Choroid plexus epithelial cell (primary cell): ENCODE data around the gene GNG5.

Source experiments
- DNase-seq: peaks from one replicate; pipeline ENCODE4 v3.0.0-alpha.2; 2010; ENCODE audit warnings: low read depth
- H3K4me3 ChIP-seq: 2 replicates; pipeline ENCODE4 v1.5.1; 2011; ENCODE audit warnings: low read depth, mild to moderate bottlenecking, control low read depth, low read length, moderate library complexity
- TF ChIP-seq, protein P1 (sequence below): conservative IDR thresholded peaks from 2 replicates; pipeline ENCODE4 v1.5.1; 2011; ENCODE audit warnings: low read depth, mild to moderate bottlenecking, control low read depth, inconsistent platforms, low read length, moderate library complexity

GNG5 gene

DNA sequence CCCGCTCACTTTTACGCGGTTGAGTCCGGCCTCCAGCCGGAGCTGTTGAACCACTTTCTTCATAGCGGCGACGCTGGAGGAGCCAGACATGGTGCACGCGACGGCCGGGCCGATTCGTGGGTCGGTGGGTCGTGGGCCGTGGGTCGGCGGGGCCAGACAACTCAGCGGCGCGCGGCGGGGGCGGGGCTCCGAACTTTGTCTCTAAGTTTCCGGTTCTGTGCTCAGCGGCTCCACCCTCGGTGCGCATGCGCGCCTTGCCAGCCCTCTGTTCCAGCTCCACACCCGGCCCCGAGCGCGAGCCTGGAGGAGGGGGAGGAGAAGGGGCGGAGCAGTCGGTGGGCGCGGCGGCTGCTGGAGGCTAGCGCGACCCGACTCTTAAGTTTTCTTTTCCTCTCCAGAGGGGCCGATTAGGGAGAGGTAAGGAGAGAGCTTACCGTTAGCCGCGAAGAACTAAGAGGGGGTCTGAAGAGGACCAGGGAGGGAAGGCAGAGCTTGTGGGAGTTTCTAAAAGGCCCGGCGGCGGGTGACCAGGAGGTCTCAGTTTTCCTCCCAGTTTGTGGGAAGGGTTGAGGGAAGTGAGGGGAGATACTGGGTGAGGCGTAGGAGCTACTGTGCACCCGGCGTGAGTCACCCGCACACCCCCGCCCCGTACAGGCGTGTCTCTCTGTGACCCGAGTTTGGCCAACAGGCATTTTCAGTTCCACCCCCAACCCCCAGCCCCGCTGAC, at the start of gene GNG5, which contains the start of gene SPATA1:
TSS of gene GNG5 (minus strand) at position 580 of the 727 bp plus-strand sequence. CDS start at position 90, 490 bp downstream.
TSS of gene SPATA1 (plus strand) at position 385 of the 727 bp plus-strand sequence. CDS start 9,974 bp downstream, outside the sequence.
- TF ChIP-seq, protein P1, sequence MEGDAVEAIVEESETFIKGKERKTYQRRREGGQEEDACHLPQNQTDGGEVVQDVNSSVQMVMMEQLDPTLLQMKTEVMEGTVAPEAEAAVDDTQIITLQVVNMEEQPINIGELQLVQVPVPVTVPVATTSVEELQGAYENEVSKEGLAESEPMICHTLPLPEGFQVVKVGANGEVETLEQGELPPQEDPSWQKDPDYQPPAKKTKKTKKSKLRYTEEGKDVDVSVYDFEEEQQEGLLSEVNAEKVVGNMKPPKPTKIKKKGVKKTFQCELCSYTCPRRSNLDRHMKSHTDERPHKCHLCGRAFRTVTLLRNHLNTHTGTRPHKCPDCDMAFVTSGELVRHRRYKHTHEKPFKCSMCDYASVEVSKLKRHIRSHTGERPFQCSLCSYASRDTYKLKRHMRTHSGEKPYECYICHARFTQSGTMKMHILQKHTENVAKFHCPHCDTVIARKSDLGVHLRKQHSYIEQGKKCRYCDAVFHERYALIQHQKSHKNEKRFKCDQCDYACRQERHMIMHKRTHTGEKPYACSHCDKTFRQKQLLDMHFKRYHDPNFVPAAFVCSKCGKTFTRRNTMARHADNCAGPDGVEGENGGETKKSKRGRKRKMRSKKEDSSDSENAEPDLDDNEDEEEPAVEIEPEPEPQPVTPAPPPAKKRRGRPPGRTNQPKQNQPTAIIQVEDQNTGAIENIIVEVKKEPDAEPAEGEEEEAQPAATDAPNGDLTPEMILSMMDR, result peak; percentile 0
- peak; percentile 97 for DNase-seq
- H3K4me3 ChIP-seq, result peak within 1 kb of the TSS; percentile 94

DNA sequence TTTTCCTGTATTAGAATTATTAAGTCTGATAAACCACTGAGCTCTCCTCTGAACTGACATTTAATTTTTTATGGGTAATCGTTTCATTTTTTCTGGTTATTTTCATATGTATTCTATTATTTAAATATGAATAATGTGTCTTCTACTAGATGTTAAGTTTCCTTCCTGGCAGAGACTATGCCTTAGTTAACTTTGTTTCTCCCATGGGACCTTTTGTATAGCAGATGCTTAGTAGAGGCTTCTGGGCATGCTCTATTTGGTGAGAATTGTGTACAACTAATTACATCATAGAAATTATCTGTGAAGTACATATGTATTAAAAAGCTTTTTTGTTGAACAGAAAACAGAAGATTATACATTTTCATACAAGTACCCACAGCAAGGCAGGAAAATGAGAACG, 44.4 kb upstream of the GNG5 start:
- TF ChIP-seq, protein P1, result no peak
- no peak overlapping the region for H3K4me3 ChIP-seq
- DNase-seq, result no peak

DNA sequence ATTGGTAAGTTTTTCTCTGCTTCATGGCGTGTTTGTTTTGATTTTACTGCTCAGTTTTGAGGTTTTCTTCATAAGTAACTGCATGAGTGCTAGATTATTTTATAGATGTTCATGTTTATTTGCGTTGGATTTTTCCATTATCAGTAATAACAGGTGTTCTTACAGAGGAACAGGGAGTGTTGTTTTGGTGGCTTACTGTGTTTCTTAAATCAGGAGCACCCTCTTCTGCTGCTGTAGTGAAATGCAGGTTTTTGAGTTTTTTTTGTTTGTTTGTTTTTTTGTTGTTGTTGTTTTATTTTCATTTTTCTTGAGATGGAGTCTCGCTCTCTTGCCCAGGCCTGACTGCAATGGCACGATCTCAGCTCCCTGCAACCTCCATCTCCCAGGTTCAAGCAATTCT, 35.3 kb upstream of the GNG5 start:
- TF ChIP-seq, protein P1, result peak; percentile 26
- no peak for DNase-seq
- H3K4me3 ChIP-seq, result no peak overlapping the region

DNA sequence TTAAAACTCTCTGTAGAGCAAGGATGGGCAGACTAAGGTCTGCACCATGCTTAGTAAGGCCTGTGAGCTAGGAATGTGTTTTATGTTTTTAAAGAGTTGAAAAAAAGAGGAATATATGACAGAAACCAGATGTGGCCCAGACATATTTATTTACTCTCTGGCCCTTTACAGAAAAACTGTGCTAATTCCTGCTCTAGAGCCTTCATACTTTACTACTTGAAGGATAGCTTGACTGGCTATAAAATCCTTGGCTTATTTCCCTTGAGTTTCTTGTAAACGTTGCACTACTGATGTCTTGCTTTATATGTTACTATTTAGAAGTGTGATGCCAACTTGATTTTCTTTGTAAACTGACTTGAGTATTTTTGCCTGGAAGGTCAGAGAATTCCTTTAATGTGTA, 34.4 kb upstream of the GNG5 start:
- no peak for DNase-seq
- H3K4me3 ChIP-seq, result no peak overlapping the region
- TF ChIP-seq, protein P1, result no peak

DNA sequence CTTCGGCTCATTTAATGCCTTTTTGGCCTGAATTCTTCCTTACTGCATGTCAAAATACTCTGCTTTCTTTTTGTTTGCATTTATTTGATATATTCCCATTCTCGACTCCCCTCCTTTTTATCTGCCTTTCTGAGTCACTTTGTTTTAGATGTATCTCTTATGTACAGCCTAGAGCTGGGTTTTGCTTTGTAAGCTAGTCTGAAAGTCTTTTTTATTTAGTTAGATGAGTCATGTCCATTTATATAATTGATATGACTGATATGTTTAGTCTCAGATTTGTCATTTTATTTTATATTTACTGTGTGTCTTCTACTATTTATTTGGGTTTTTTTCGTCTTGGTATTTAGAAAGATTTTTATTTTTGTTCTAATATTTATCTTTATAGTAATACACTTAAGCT, 33.6 kb upstream of the GNG5 start:
- DNase-seq, result peak; percentile 13
- TF ChIP-seq, protein P1, result no peak
- H3K4me3 ChIP-seq, result no peak overlapping the region

DNA sequence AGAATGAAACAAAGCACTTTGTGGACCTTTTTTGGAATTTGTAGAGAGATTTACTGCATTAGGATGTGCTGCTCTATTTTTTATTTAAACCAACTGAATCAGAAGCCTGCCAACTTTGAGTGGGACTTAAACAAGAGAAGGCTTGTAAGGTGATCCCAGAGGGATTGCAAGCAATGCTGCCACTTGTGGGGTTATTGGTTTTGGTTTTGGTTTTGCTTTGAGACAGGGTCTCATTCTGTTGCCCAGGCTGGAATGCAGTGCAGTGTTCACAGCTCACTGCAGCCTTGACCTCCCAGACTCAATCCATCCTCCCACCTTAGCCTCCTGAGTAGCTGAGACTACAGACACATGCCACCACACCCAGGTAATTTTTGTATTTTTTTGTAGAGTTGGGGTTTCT, 32.2 kb upstream of the GNG5 start:
- TF ChIP-seq, protein P1, result no peak
- DNase-seq, result no peak
- H3K4me3 ChIP-seq, result no peak overlapping the region

DNA sequence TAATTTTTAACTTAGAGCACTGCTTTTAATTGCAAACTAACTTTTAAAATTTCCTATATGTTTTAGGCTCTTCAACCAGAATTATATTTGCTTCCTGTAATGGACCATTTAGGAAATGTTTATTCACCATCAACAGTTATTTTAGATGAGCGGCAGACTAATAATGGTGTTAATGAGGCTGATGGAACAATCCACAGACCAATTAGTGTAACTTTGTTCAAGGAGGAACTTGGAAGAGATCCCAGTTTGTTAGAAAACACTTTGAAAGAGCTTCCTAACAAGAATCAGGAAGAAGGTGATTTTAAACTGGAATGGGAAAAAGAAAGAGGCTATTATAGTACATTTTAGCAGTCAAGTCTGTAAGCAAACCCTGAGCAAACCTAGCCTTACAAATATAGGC, 19.4 kb upstream of the GNG5 start:
- DNase-seq, result no peak
- TF ChIP-seq, protein P1, result no peak
- H3K4me3 ChIP-seq, result no peak overlapping the region
